ENCODE results near the gene UPP2. TPM values are rescaled to one million over a fixed set of nuclear protein-coding genes. Genes with fewer than 3 reads are reported as not detected.

UPP2 gene
- total and polyA plus RNA-seq, 4 donors = 0.51 to 9.0 (median 1.3) TPM

GRCh38 chr2:158142165-158142564 is 40.5 kb downstream of the UPP2 start:
- H3K4me3 ChIP-seq (ENCODE audit: low read depth in 1 of 3, low read length in 3 of 3) = no peak overlapping the region
- H3K27ac ChIP-seq (ENCODE audit: low read depth in 1 of 2, low read length in 2 of 2) = no peak overlapping the region
- TF ChIP-seq FOXA1 (IDR thresholded peaks at IDR 0.05) = no peak
- no peak for TF ChIP-seq NR2F2 (IDR thresholded peaks at IDR 0.05)
- no peak for TF ChIP-seq RAD21 (IDR thresholded peaks at IDR 0.05)
- TF ChIP-seq TAF1 (conservative IDR thresholded peaks at IDR 0.05) = no peak
- no peak for TF ChIP-seq HNF4G (IDR thresholded peaks at IDR 0.05)
- DNase-seq (ENCODE audit: low spot score) = no peak
- WGBS = 94% methylated on average over 3 of the region's 3 CpGs
- H3K27me3 ChIP-seq (ENCODE audit: control insufficient read depth in 4 of 4, insufficient read depth in 4 of 4, low read length in 3 of 4) = no peaks in the 10 kb centered on the region
- no peak overlapping the region for H3K9ac ChIP-seq (ENCODE audit: low read depth in 1 of 2, low read length in 2 of 2)
- H3K36me3 ChIP-seq (ENCODE audit: control insufficient read depth in 4 of 4, insufficient read depth in 3 of 4, low read depth in 1 of 4, low read length in 3 of 4) = no peaks in the 10 kb centered on the region
- peaks cover 0 to 2% (median 0%) of the 10 kb centered on the region in 4 donors for H3K9me3 ChIP-seq (ENCODE audit: control insufficient read depth in 4 of 4, low read length in 3 of 4)
- no peaks in the 10 kb centered on the region for H3K4me1 ChIP-seq (ENCODE audit: control insufficient read depth in 4 of 4, insufficient read depth in 4 of 4, low read length in 3 of 4)

- no peak for DNase-seq (ENCODE audit: low spot score)
- H3K27ac ChIP-seq (ENCODE audit: low read depth in 1 of 2, low read length in 2 of 2) = no peak overlapping the region
- WGBS = 81% methylated on average over 6 of the region's 6 CpGs
- H3K27me3 ChIP-seq (ENCODE audit: control insufficient read depth in 4 of 4, insufficient read depth in 4 of 4, low read length in 3 of 4) = no peaks in the 10 kb centered on the region
- H3K9me3 ChIP-seq (ENCODE audit: control insufficient read depth in 4 of 4, low read length in 3 of 4) = peaks cover 0 to 2% (median 0%) of the 10 kb centered on the region in 4 donors
- no peaks in the 10 kb centered on the region for H3K36me3 ChIP-seq (ENCODE audit: control insufficient read depth in 4 of 4, insufficient read depth in 3 of 4, low read depth in 1 of 4, low read length in 3 of 4)
- no peaks in the 10 kb centered on the region for H3K4me1 ChIP-seq (ENCODE audit: control insufficient read depth in 4 of 4, insufficient read depth in 4 of 4, low read length in 3 of 4)
- TF ChIP-seq ATF3 (IDR thresholded peaks at IDR 0.05) (no peak), RXRA (IDR thresholded peaks at IDR 0.05) (no peak), JUND (IDR thresholded peaks at IDR 0.05) (no peak), YY1 (IDR thresholded peaks at IDR 0.05) (no peak), HNF4A (conservative IDR thresholded peaks at IDR 0.05) (no peak), ZBTB33 (IDR thresholded peaks at IDR 0.05) (no peak), MAX (IDR thresholded peaks at IDR 0.05) (no peak), RAD21 (IDR thresholded peaks at IDR 0.05) (no peak), SP1 (IDR thresholded peaks at IDR 0.05) (no peak), FOXA1 (IDR thresholded peaks at IDR 0.05) (no peak), NR2F2 (IDR thresholded peaks at IDR 0.05) (no peak), CTCF (IDR thresholded peaks at IDR 0.05; ENCODE audit: low read depth, low read length, missing input control) (no peak), TAF1 (conservative IDR thresholded peaks at IDR 0.05) (no peak), REST (IDR thresholded peaks at IDR 0.05) (no peak), GABPA (IDR thresholded peaks at IDR 0.05 in 1 of 2, conservative IDR thresholded peaks at IDR 0.05 in 1 of 2) (no peak), FOXA2 (IDR thresholded peaks at IDR 0.05) (no peak)
- H3K4me3 ChIP-seq (ENCODE audit: low read depth in 1 of 3, low read length in 3 of 3) = no peak overlapping the region
- no peak overlapping the region for H3K9ac ChIP-seq (ENCODE audit: low read depth in 1 of 2, low read length in 2 of 2)
These were observed 41.1 kb downstream of the UPP2 start for GRCh38 chr2:158142568-158143332.
